Activated CD4-positive, alpha-beta T cell treated with anti-CD3 and anti-CD28 coated beads for 36 hours (primary cell): ENCODE measurements around the gene MED12L. TPM values are rescaled to one million over a fixed set of nuclear protein-coding genes. Genes with fewer than 3 reads are reported as not detected.
A peak's percentile ranks its signal among the peaks of the same experiment; 100 is the strongest.
"Not testable (repeated sequence)": the region's sequence is repeated elsewhere in the genome, so short reads cannot be mapped to it uniquely, and the experiment has no call there.

Experiments
- ATAC-seq: fragments of 200-7000 bp; cut with Tn5 transposase; one replicate; pipeline ENCODE4 v1.10.0; 2021; ENCODE audit warnings: mild to moderate bottlenecking, moderate library complexity
- CTCF ChIA-PET: fragments of 350-600 bp; sonication (Branson Sonifier 250); formaldehyde crosslinking; loops from one replicate; lab custom pipeline; 2021; ENCODE audit warnings: antibody characterized with exemption; lab: Charles Lee
- POLR2A ChIA-PET: fragments of 350-600 bp; sonication (Branson Sonifier 250); formaldehyde crosslinking; loops from one replicate; lab custom pipeline; 2021; ENCODE audit warnings: antibody characterized with exemption, inconsistent platforms; lab: Charles Lee
- DNase-seq: peaks from one replicate; pipeline ENCODE4 v3.0.0-alpha.2; 2020
- H3K27ac Mint-ChIP-seq: one replicate; pipeline ENCODE4 v1.8.0; 2021; ENCODE audit warnings: mixed read lengths
- H3K27me3 Mint-ChIP-seq: one replicate; pipeline ENCODE4 v1.8.0; 2021; ENCODE audit warnings: mixed read lengths
- H3K36me3 Mint-ChIP-seq: one replicate; pipeline ENCODE4 v1.8.0; 2021; ENCODE audit warnings: low read depth, mixed read lengths
- H3K4me1 Mint-ChIP-seq: one replicate; pipeline ENCODE4 v1.8.0; 2021; ENCODE audit warnings: mixed read lengths
- H3K4me3 Mint-ChIP-seq: one replicate; pipeline ENCODE4 v1.8.0; 2021; ENCODE audit warnings: mild to moderate bottlenecking, moderate library complexity, mixed read lengths
- H3K9me3 Mint-ChIP-seq: one replicate; pipeline ENCODE4 v1.8.0; 2021; ENCODE audit warnings: low read depth, mixed read lengths
- intact Hi-C, 2 experiments: fragments of 100-400 bp; cut with DNase I in 1 of 2; cut with micrococcal nuclease in 1 of 2; formaldehyde crosslinking; loops; one replicate each; pipeline versions ENCODE4 v1.14.2 to v1.15.1; 2022 to 2024; cut with DNase I, micrococcal nuclease
- total RNA-seq, 2 experiments: library from RNA; stranded (reverse); gene quantifications; one replicate each; pipeline ENCODE4 v1.2.3, GENCODE V29; 2021

Gene MED12L
- total RNA-seq, 2 experiments from 2014 or later = 2.4 to 3.0 TPM

DNA sequence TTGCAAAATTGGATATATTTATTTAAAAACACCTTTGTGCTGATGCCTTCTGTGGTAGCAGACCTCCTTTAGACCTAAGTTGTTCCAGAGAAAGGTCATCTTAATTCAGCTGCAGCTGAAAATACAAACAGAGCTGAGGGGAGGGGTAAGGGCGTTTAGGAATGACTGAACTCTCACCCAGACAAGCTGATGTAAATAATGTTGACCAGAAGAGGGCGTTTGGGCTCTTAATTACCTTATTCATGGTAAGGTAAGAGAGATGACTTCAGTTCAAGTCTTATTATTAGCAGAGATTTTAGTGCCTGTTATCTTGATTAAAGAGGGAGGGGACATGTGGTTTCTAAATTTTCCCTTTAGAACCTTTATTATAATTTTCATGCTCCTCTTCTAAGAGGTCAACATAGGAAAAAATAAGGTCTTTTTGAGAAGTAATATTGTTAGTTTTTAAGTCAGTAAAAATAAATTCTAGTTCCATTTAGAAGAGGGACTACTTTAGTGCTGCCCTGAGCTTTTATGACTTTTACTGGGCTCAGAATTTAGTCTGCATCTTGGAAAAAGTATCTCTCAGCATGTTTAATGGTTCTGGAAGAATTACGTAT lies 71.3 kb downstream of the MED12L start:
- ATAC-seq = peak; percentile 92
- Mint-ChIP-seq H3K4me1 (no peaks in the 10 kb centered on the region), H3K9me3 (no peaks in the 10 kb centered on the region), H3K27me3 (peaks cover 4% of the 10 kb centered on the region), H3K27ac (no peak overlapping the region), H3K36me3 (no peaks in the 10 kb centered on the region), H3K4me3 (no peak overlapping the region)
- CTCF ChIA-PET = interaction anchor here (0.6 to 2.1 kb wide), 26 partner anchors 10 to 682 kb away, joined by 3 to 18 read pairs (median 4); no protein-coding TSS in a partner anchor
- intact Hi-C loops = loop anchor here in 1 of 2 experiments (1.0 to 2.0 kb wide), 2 partner anchors 127 to 682 kb away; no protein-coding TSS in a partner anchor
- DNase-seq = peak; percentile 46
- POLR2A ChIA-PET = no interaction called here

DNA sequence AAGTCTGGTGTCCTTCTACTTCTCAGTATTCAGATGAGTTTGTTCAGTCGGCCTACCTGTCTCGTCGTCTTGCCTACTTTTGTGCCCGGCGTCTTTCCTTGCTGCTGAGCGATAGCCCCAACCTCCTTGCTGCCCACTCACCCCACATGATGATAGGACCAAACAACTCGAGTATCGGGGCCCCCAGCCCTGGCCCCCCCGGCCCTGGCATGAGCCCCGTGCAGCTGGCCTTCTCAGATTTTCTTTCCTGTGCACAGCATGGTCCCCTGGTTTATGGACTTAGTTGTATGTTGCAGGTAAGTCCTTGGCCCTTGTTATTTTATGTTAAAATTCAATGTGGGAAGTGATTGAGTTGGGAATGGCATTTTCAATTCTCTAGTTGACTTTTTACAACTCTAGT lies 74.3 kb downstream of the MED12L start:
- Mint-ChIP-seq H3K27ac (no peak overlapping the region), H3K4me1 (no peaks in the 10 kb centered on the region), H3K4me3 (no peak overlapping the region), H3K36me3 (no peaks in the 10 kb centered on the region), H3K9me3 (no peaks in the 10 kb centered on the region), H3K27me3 (peaks cover 4% of the 10 kb centered on the region)
- intact Hi-C loops = loop anchor here in 1 of 2 experiments (10.0 kb wide), 2 partner anchors 305 to 755 kb away; partner anchors contain the start of gene IGSF10
- DNase-seq (no peak), ATAC-seq (no peak)
- ChIA-PET CTCF (interaction anchor here (0.9 to 1.5 kb wide), 2 partner anchors 8 to 14 kb away, joined by 3 to 5 read pairs; no protein-coding TSS in a partner anchor), POLR2A (no interaction called here)

DNA sequence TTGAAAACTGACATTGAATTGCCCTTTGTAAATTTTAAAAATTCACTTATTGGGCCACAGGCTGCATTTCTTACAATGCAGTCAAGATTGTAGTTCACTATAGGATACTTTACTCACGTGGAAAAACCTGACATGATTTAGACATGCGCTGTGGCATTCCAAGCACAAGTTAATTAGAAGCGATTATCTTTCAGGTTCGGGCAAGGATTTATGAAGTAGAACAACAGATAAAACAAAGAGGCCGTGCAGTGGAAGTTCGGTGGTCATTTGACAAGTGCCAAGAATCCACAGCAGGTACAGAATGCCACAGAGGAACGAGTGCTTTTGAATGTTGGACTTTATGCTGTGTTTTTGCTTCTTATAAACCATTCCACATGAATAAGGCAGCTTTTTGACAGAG lies 79.8 kb downstream of the MED12L start:
- ChIA-PET CTCF (interaction anchor here (0.7 kb wide), 1 partner anchor 117 kb away, joined by 3 read pairs; no protein-coding TSS in a partner anchor), POLR2A (no interaction called here)
- Mint-ChIP-seq H3K27ac (no peak overlapping the region), H3K27me3 (peaks cover 2% of the 10 kb centered on the region), H3K4me3 (no peak overlapping the region), H3K9me3 (no peaks in the 10 kb centered on the region), H3K4me1 (peaks cover 17% of the 10 kb centered on the region), H3K36me3 (no peaks in the 10 kb centered on the region)
- ATAC-seq (no peak), DNase-seq (no peak)
- intact Hi-C loops = loop anchor here (5.0 to 10.0 kb wide), 3 partner anchors 300 to 750 kb away; partner anchors contain the start of gene IGSF10 (in 1 of the 2)

DNA sequence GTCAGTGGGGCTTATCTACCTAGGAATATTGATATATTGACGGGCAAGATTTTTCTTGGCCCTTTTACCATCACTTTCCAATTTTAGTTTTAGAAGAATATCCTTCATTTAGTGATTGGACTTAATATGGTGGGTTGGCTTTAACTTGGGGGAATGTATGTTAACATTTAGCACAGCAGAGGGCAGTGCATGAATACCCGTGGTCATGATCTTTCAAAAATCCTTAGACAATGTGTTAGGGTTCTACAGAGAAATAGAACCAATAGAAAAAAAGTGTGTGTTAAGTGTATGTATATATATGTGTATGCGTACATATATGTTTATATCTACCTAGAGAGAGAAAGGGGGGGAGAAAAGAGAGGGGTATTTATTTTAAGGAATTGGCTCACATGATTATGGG lies 80.7 kb downstream of the MED12L start:
- Mint-ChIP-seq H3K4me1 (peaks cover 27% of the 10 kb centered on the region), H3K27me3 (no peaks in the 10 kb centered on the region), H3K4me3 (no peak overlapping the region), H3K9me3 (no peaks in the 10 kb centered on the region), H3K36me3 (no peaks in the 10 kb centered on the region), H3K27ac (no peak overlapping the region)
- DNase-seq = no peak
- no peak for ATAC-seq
- intact Hi-C loops = loop anchor here (5.0 to 10.0 kb wide), 3 partner anchors 299 to 749 kb away; partner anchors contain the start of gene IGSF10 (in 1 of the 2)
- ChIA-PET POLR2A (no interaction called here), CTCF (interaction anchor here (0.9 to 5.7 kb wide), 4 partner anchors 19 to 120 kb away, joined by 3 to 62 read pairs (median 20); no protein-coding TSS in a partner anchor)

DNA sequence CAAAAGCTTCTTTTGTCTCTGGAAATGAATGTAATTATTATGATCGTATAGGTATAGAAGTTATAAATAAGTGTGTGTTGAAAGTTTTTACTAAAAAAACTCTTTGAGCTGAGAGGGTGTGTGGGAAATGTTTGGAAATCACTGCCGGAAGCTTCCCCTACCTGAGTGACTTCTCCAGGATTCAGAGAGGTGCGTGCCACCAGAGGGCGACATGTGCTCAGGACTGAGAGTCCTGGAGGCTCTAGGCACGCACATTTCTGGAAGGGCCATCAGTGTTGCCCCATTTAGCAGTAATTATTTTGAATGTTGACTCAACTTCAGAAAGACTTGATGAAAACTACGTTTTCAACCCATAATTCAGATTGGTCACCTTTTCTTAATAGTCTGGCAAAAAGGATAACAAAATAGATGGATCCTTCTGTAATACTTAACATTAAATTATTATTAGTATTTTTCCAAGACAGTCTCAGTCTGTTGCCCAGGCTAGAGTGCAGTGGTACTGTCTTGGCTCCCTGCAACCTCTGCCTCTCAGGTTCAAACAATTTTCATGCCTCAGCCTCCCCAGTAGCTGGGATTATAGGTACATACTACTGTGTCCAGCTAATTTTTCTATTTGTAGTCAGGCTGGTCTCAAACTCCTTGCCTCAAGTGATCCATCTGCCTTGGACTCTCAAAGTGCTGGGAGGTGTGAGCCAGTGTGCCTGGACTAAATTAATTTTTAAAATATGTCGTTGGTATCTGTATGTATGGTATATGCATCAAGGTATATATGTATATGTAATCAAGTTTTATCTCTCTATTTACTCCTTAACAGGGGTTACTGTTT lies 83.0 kb downstream of the MED12L start:
- ChIA-PET POLR2A (interaction anchor here (0.6 to 0.7 kb wide), 2 partner anchors 136 to 314 kb away, joined by 4 read pairs; no protein-coding TSS in a partner anchor), CTCF (interaction anchor here (0.6 to 6.6 kb wide), 53 partner anchors 9 to 1519 kb away, joined by 3 to 103 read pairs (median 4); partner anchors contain the start of genes GPR171, GPR87 and P2RY14)
- Mint-ChIP-seq H3K27me3 (no peaks in the 10 kb centered on the region), H3K9me3 (no peaks in the 10 kb centered on the region), H3K27ac (no peak overlapping the region), H3K4me3 (no peak overlapping the region), H3K36me3 (no peaks in the 10 kb centered on the region), H3K4me1 (peaks cover 44% of the 10 kb centered on the region)
- ATAC-seq = peak; percentile 64
- peak; percentile 92 for DNase-seq
- intact Hi-C loops = loop anchor here (1.0 to 10.0 kb wide), 11 partner anchors 34 to 746 kb away; partner anchors contain the start of genes GPR171 (in 2 of the 2), IGSF10 (in 1 of the 2) and P2RY13 (in 1 of the 2)

DNA sequence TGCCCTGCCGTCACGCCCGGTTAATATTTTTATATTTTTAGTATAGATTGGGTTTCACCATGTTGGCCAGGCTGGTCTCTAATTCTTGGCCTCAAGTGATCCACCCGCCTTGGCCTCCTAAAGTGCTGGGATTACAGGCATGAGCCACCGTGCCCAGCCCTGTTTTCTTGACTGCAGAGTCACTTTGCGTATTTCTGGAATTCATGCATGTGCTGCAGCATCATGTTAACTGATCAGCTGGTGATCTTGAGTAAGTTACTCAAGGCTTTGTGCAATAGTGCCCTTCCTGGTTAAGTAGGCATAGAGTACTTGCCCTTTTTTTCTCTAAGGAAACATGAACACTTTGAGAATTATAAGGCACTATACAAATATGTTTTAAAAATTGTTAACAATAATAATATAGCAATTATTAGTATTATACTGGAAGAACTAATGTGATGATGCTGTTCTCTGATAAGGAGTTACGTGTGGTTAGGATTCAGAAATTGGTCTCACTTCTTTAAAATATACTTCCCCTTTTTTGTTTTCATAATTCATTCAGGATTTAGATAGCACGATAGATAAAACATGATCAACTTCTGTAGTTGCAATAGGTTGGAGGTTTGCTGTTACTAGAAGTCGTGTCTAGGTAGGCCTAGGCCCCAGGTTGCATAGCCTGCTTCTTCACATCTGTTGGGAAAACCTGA lies 83.9 kb downstream of the MED12L start:
- no peaks in the 10 kb centered on the region for H3K36me3 Mint-ChIP-seq
- intact Hi-C loops = loop anchor here (2.0 to 10.0 kb wide), 6 partner anchors 33 to 745 kb away; partner anchors contain the start of genes GPR171 (in 1 of the 2), IGSF10 (in 1 of the 2) and P2RY13 (in 1 of the 2)
- peak overlapping the region; percentile 70 for H3K27ac Mint-ChIP-seq
- ATAC-seq = no peak
- ChIA-PET CTCF (interaction anchor here (0.6 to 6.6 kb wide), 15 partner anchors 10 to 1518 kb away, joined by 3 to 103 read pairs (median 9); partner anchors contain the start of genes GPR171 and P2RY14), POLR2A (no interaction called here)
- DNase-seq = no peak
- no peak overlapping the region for H3K4me3 Mint-ChIP-seq
- no peaks in the 10 kb centered on the region for H3K27me3 Mint-ChIP-seq
- H3K9me3 Mint-ChIP-seq = no peaks in the 10 kb centered on the region
- peaks cover 44% of the 10 kb centered on the region for H3K4me1 Mint-ChIP-seq

DNA sequence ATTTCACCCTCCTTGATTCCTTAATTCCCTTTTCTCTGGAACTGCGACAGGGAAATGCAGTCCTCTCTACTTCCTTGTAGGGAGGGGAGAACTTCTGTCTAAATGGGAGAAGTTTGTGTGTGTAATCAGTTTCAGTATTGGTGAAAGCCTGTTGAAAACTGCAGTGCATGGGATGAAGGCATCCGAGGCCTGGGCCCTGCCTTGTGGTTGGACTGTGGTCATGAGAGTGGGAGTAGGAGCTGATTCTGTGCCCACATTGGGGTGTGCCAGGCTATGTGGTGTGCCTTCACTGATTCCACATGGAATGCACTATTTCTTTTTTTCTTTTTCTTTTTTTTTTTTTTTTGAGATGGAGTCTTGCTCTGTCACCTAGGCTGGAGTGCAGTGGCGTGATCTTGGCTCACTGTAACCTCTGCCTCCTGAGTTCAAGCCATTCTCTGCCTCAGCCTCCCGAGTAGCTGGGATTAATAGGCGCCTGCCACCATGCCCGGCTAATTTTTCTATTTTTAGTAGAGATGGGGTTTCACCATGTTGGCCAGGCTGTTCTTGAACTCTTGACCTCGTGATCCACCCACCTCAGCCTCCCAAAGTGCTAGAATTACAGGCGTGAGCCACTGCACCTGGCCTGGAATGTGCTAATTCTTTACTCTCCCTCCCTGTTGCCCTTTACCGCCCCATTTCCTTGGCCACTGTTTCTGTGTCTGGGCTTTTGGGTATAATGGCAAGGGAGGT lies 84.7 kb downstream of the MED12L start:
- H3K4me3 Mint-ChIP-seq, H3K9me3 Mint-ChIP-seq, H3K27me3 Mint-ChIP-seq, H3K36me3 Mint-ChIP-seq: not testable (repeated sequence)
- peak; percentile 29 for ATAC-seq
- intact Hi-C loops = loop anchor here (2.0 to 10.0 kb wide), 7 partner anchors 17 to 745 kb away; partner anchors contain the start of genes GPR171 (in 1 of the 2), IGSF10 (in 1 of the 2) and P2RY13 (in 1 of the 2)
- CTCF ChIA-PET = interaction anchor here (0.7 to 6.6 kb wide), 7 partner anchors 48 to 156 kb away, joined by 3 to 103 read pairs (median 20); partner anchors contain the start of gene P2RY14
- POLR2A ChIA-PET = interaction anchor here (0.6 kb wide), 1 partner anchor 36 kb away, joined by 3 read pairs; no protein-coding TSS in a partner anchor
- peak; percentile 70 for DNase-seq
- Mint-ChIP-seq H3K27ac (peak overlapping the region; percentile 76), H3K4me1 (peaks cover 44% of the 10 kb centered on the region)

DNA sequence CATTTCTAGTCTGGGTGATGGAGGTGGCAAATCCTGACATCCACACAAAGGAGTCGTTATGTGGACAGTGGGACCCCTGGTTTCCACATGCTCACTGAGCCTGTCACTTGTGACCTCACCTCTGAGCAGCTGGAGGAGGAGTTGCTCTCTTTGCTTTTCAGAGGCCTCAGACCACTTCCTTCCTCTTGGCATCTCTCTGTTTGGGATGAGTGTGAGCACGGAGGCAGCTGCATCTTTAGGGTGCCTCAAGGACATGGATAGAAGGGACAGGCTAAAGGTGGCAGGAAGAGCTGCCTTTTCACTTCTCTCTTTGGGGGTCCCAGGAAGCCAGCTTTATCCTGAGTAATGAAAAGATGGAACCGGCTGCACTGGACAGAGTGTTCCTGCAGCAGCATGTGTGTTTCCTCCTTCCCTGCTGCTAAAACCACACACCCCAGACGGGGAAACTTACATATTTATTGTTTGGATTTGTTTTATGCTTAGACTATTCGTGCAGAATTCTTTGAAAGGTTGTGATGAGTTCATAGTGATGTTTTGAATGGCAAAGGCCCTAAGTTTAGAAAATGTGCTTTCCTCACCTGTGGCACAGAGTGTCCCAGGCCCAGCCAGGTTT lies 85.8 kb downstream of the MED12L start:
- ChIA-PET CTCF (interaction anchor here (0.6 to 6.6 kb wide), 8 partner anchors 15 to 115 kb away, joined by 3 to 103 read pairs (median 4); partner anchors contain the start of gene P2RY14), POLR2A (interaction anchor here (0.6 to 1.0 kb wide), 2 partner anchors 20 to 133 kb away, joined by 3 read pairs; no protein-coding TSS in a partner anchor)
- ATAC-seq (peak; percentile 82), DNase-seq (peak; percentile 64)
- Mint-ChIP-seq H3K36me3 (no peaks in the 10 kb centered on the region), H3K4me3 (peak overlapping the region; percentile 19), H3K27me3 (no peaks in the 10 kb centered on the region), H3K9me3 (no peaks in the 10 kb centered on the region), H3K4me1 (peaks cover 44% of the 10 kb centered on the region), H3K27ac (peak overlapping the region; percentile 76)
- intact Hi-C loops = loop anchor here (1.0 to 2.0 kb wide), 2 partner anchors 16 to 28 kb away; no protein-coding TSS in a partner anchor

DNA sequence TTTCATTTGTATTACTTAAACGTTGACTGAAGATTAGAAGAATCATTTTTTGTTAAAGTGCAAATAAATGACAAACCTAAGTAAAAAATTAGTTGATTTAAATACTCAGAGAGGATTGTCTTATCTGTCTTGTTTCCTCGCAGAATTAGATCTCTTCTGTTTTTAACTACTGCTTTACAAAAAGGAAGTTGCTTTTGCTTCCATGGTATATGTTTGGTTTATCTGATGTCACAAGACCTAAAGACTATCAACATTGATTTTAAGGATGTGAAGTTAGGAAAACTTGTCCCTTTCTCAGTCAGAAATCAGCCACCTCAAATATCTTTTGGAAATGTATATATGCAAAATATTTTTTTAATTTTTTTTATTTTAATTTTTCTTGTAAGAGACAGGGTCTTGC lies 88.9 kb downstream of the MED12L start:
- ATAC-seq (no peak), DNase-seq (no peak)
- Mint-ChIP-seq H3K9me3 (no peaks in the 10 kb centered on the region), H3K27ac (no peak overlapping the region), H3K27me3 (no peaks in the 10 kb centered on the region), H3K4me1 (peaks cover 34% of the 10 kb centered on the region), H3K4me3 (no peak overlapping the region), H3K36me3 (no peaks in the 10 kb centered on the region)
- ChIA-PET CTCF (interaction anchor here (0.8 to 1.4 kb wide), 2 partner anchors 51 to 56 kb away, joined by 3 to 6 read pairs; no protein-coding TSS in a partner anchor), POLR2A (interaction anchor here (0.6 kb wide), 1 partner anchor 29 kb away, joined by 14 read pairs; the partner anchor contains the start of gene GPR171)
- intact Hi-C loops = no loop called here
